Measurements from ENCODE around the gene IFNL4. TPM values are rescaled to one million over a fixed set of nuclear protein-coding genes. Genes with fewer than 3 reads are reported as not detected.
A peak's percentile ranks its signal among the peaks of the same experiment; 100 is the strongest.

IFNL4 gene
- total and polyA plus RNA-seq, 2 experiments from 2014 or later, result not detected

DNA sequence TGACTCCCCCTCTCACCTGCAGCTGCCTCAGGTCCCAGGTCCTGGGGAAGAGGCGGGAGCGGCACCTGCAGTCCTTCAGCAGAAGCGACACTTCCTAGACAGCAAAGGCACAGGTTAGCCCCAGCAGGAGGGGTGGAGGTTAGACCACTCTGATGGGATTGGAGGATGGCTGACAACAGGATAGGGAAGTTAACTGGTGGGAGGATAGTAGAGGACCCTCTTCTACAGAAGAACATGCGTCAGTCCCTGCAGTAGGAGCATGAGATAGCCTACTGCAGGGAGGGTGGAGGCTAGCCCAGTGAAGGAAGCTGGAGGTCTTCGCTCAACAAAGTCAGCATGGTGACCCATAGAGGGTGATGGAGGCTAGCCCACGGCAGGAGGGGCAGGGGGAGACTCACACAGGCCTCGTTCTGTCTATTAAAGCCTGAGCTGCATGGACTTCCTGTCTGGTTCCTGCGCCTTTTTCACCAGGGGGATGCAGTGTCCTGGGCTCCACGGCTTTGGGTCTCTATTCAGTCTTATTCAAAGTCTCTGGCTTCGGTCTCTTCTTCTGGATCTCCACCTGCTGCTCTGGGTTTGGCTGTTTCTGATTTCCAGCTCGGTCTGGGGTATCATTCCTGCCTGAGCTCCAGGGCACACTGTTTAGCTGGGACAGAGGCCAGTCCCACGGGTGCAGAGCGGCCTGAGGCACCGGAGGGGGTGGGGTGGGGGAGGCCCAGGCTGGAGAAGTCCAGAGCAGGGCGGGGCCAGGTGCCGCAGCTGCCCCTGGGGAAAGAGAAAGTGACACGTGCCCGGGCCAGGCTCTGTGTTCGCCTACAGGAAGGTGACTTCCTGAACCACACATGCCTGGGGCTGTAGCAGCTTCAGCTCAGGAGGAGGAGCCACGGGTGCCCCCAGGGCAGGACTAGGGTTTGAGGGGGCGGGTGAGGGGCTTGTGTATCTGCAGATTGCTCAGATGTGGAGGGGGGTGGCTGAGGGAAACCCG is 11.2 kb downstream of the IFNL4 start:
- H3K4me2 ChIP-seq, result no peak overlapping the region
- Mint-ChIP-seq H3K27me3 (ENCODE audit: insufficient read depth, low read depth, poor library complexity) (peaks cover 7% of the 10 kb centered on the region), H3K4me3 (no peak overlapping the region), H3K4me1 (no peaks in the 10 kb centered on the region; the same call in 2 of the 3 replicates), H3K36me3 (ENCODE audit: low read depth) (no peaks in the 10 kb centered on the region), H3K27ac (no peak overlapping the region), H3K9me3 (no peaks in the 10 kb centered on the region)
- DNase-seq (ENCODE audit: low spot score) (peak; percentile 39), ATAC-seq (peak; percentile 80)
- no peaks in the 10 kb centered on the region for H3K79me2 ChIP-seq (replicated peaks; ENCODE audit: insufficient read depth)
- H3K27ac ChIP-seq (ENCODE audit: low read depth), result no peak overlapping the region
- H3F3A ChIP-seq (replicated peaks; ENCODE audit: low read depth), result no peaks in the 10 kb centered on the region
- no peak overlapping the region for H3K4me3 ChIP-seq
- no peak for TF ChIP-seq STAT1 (IDR thresholded peaks at IDR 0.05; ENCODE audit: unreplicated experiment)
- TF ChIP-seq CREB1 (CRISPR knock-in tag; IDR thresholded peaks at IDR 0.05; ENCODE audit: low read depth), result no peak
- TF ChIP-seq CTCF (conservative IDR thresholded peaks at IDR 0.05; ENCODE audit: low read depth in 2 of 2), result no peak
- TF ChIP-seq ZNF331 (CRISPR knock-in tag; IDR thresholded peaks at IDR 0.05; ENCODE audit: low read depth), result no peak
- no peak for TF ChIP-seq EZH2phosphoT487 (IDR thresholded peaks at IDR 0.05; ENCODE audit: unreplicated experiment)
- H3K27me3 ChIP-seq (ENCODE audit: insufficient read depth), result peaks cover 19% of the 10 kb centered on the region; the same call in 1 of the 2 replicates
- no peaks in the 10 kb centered on the region for H4K20me1 ChIP-seq (replicated peaks; ENCODE audit: insufficient read depth)
- peak overlapping the region; percentile 59; the same call in 1 of the 2 replicates for H2AFZ ChIP-seq
- H3K36me3 ChIP-seq (ENCODE audit: insufficient read depth), result no peaks in the 10 kb centered on the region
- no peaks in the 10 kb centered on the region for H3K4me1 ChIP-seq (ENCODE audit: insufficient read depth)
- H3K9me2 ChIP-seq (ENCODE audit: insufficient read depth), result no peaks in the 10 kb centered on the region

- no peak for TF ChIP-seq EZH2phosphoT487 (IDR thresholded peaks at IDR 0.05; ENCODE audit: unreplicated experiment)
- Histone ChIP-seq H3K27me3 (ENCODE audit: insufficient read depth) (peaks cover 19% of the 10 kb centered on the region; the same call in 1 of the 2 replicates), H3F3A (replicated peaks; ENCODE audit: low read depth) (no peaks in the 10 kb centered on the region), H3K4me2 (no peak overlapping the region), H3K4me1 (ENCODE audit: insufficient read depth) (no peaks in the 10 kb centered on the region), H3K79me2 (replicated peaks; ENCODE audit: insufficient read depth) (no peaks in the 10 kb centered on the region), H3K4me3 (no peak overlapping the region), H3K27ac (ENCODE audit: low read depth) (no peak overlapping the region), H2AFZ (no peak overlapping the region), H3K36me3 (ENCODE audit: insufficient read depth) (no peaks in the 10 kb centered on the region), H4K20me1 (replicated peaks; ENCODE audit: insufficient read depth) (no peaks in the 10 kb centered on the region), H3K9me2 (ENCODE audit: insufficient read depth) (no peaks in the 10 kb centered on the region)
- H3K27me3 Mint-ChIP-seq (ENCODE audit: insufficient read depth, low read depth, poor library complexity), result peaks cover 7% of the 10 kb centered on the region
- H3K36me3 Mint-ChIP-seq (ENCODE audit: low read depth), result no peaks in the 10 kb centered on the region
- no peak overlapping the region for H3K27ac Mint-ChIP-seq
- DNase-seq (ENCODE audit: low spot score) (no peak), ATAC-seq (peak; percentile 64)
- no peaks in the 10 kb centered on the region; the same call in 2 of the 3 replicates for H3K4me1 Mint-ChIP-seq
- no peaks in the 10 kb centered on the region for H3K9me3 Mint-ChIP-seq
- H3K4me3 Mint-ChIP-seq, result no peak overlapping the region
Observed at GRCh38 chr19:39236527-39236926, 12.1 kb downstream of the IFNL4 start.

GRCh38 chr19:39232708-39233107 is 15.9 kb downstream of the IFNL4 start:
- Histone ChIP-seq H3K4me3 (no peak overlapping the region), H2AFZ (no peak overlapping the region), H3K9me2 (ENCODE audit: insufficient read depth) (no peaks in the 10 kb centered on the region), H3K4me2 (no peak overlapping the region), H3K4me1 (ENCODE audit: insufficient read depth) (no peaks in the 10 kb centered on the region), H3K79me2 (replicated peaks; ENCODE audit: insufficient read depth) (no peaks in the 10 kb centered on the region), H4K20me1 (replicated peaks; ENCODE audit: insufficient read depth) (no peaks in the 10 kb centered on the region), H3K36me3 (ENCODE audit: insufficient read depth) (no peaks in the 10 kb centered on the region), H3K27ac (ENCODE audit: low read depth) (no peak overlapping the region), H3K27me3 (ENCODE audit: insufficient read depth) (0 out of 2 replicates have a peak, but pooled peaks cover 5% of the 10 kb centered on the region), H3F3A (replicated peaks; ENCODE audit: low read depth) (no peaks in the 10 kb centered on the region)
- no peak for ATAC-seq
- Mint-ChIP-seq H3K4me1 (no peaks in the 10 kb centered on the region; the same call in 2 of the 3 replicates), H3K9me3 (no peaks in the 10 kb centered on the region), H3K27ac (no peak overlapping the region), H3K27me3 (ENCODE audit: insufficient read depth, low read depth, poor library complexity) (peaks cover 5% of the 10 kb centered on the region), H3K4me3 (no peak overlapping the region), H3K36me3 (ENCODE audit: low read depth) (no peaks in the 10 kb centered on the region)
- DNase-seq (ENCODE audit: low spot score), result no peak
- TF ChIP-seq JUNB (IDR thresholded peaks at IDR 0.05; ENCODE audit: unreplicated experiment) (no peak), POLR2AphosphoS5 (IDR thresholded peaks at IDR 0.05; ENCODE audit: low read depth) (no peak), ZNF331 (CRISPR knock-in tag; IDR thresholded peaks at IDR 0.05; ENCODE audit: low read depth) (no peak), ZNF114 (CRISPR knock-in tag; IDR thresholded peaks at IDR 0.05) (no peak), CREB1 (CRISPR knock-in tag; IDR thresholded peaks at IDR 0.05; ENCODE audit: low read depth) (no peak)

Measured in GM23338 (cell line).